ENCODE measurements around the gene CAMK1.

- no peak for TF ChIP-seq SUZ12 (IDR thresholded peaks at IDR 0.05; ENCODE audit: extremely low read depth, insufficient read depth, insufficient read length)
- no peak for TF ChIP-seq YY1 (IDR thresholded peaks at IDR 0.05; ENCODE audit: insufficient read depth, insufficient read length)
- TF ChIP-seq ZNF274 (IDR thresholded peaks at IDR 0.05; ENCODE audit: low read depth, low read length), result no peak
Observed at GRCh38 chr3:9768141-9768775, 1.5 kb downstream of the CAMK1 start.
